Endothelial cell of umbilical vein (primary cell): ENCODE results near the gene UBE4B. TPM values are rescaled to one million over a fixed set of nuclear protein-coding genes. Genes with fewer than 3 reads are reported as not detected.

Experiments
- BruUV-seq: library from RNA; stranded (reverse); fragments of 400-500 nt; replicated peaks from 2 replicates; lab custom pipeline; 2021; lab: Mats Ljungman, UMichigan
- CTCF ChIA-PET: fragments of 300-600, 350-600 bp; sonication (Branson Sonifier 250); formaldehyde crosslinking; loops from one replicate; lab custom pipeline; 2021; ENCODE audit warnings: antibody characterized with exemption, inconsistent platforms; lab: Charles Lee
- POLR2A ChIA-PET: fragments of 300-600, 350-600 bp; sonication (Branson Sonifier 250); formaldehyde crosslinking; loops from one replicate; lab custom pipeline; 2021; ENCODE audit warnings: antibody characterized with exemption, inconsistent platforms; lab: Charles Lee
- DNase-seq: peaks from one replicate; pipeline ENCODE4 v3.0.0-alpha.2; 2011; ENCODE audit warnings: low read depth, low spot score
- FAIRE-seq: peaks from 2 replicates; lab custom pipeline; 2011; peaks lifted over from hg19 to GRCh38; lab: Jason Lieb, UNC
- H2AFZ ChIP-seq: 2 replicates; pipeline ENCODE4 v1.6.0; 2012; ENCODE audit warnings: low read depth, low read length, control low read depth, inconsistent platforms
- H3K27ac ChIP-seq: 2 replicates; pipeline ENCODE4 v1.5.1; 2011; ENCODE audit warnings: low read depth, mild to moderate bottlenecking, control low read depth, low read length, moderate library complexity; ENCODE audit not compliant: insufficient read depth
- H3K27me3 ChIP-seq, 2 experiments: 2 replicates each; pipeline versions ENCODE4 v1.6.0 to v1.6.1; 2011; ENCODE audit warnings: low read length in 2 of 2, mixed read lengths in 1 of 2; ENCODE audit not compliant: control insufficient read depth in 2 of 2, insufficient read depth in 2 of 2
- H3K36me3 ChIP-seq, 2 experiments: 2 replicates in 1 of 2; 3 replicates in 1 of 2; pipeline ENCODE4 v1.5.1; 2011; ENCODE audit warnings: low read length in 2 of 2, mild to moderate bottlenecking in 1 of 2, moderate library complexity in 1 of 2; ENCODE audit not compliant: control insufficient read depth in 2 of 2, insufficient read depth in 2 of 2; ENCODE audit errors: extremely low read depth in 1 of 2
- H3K4me1 ChIP-seq: 3 replicates; pipeline ENCODE4 v1.5.1; 2011; ENCODE audit warnings: mild to moderate bottlenecking, low read length; ENCODE audit not compliant: control insufficient read depth, insufficient read depth; ENCODE audit errors: extremely low read depth
- H3K4me2 ChIP-seq: 2 replicates; pipeline ENCODE4 v1.6.1; 2011; ENCODE audit warnings: low read length, control low read depth, mixed read lengths; ENCODE audit not compliant: insufficient read depth
- H3K4me3 ChIP-seq, 3 experiments: fragments of 200-600 bp in 1 of 3; sonication (generic), shearing (Covaris generic) in 1 of 3; replicated peaks in 1 of 3; 2 replicates each; pipeline ENCODE4 v1.5.1; 2011 to 2016; ENCODE audit warnings: control low read depth in 3 of 3, low read length in 3 of 3, mild to moderate bottlenecking in 2 of 3, inconsistent platforms in 1 of 3, low read depth in 1 of 3, moderate library complexity in 1 of 3; ENCODE audit not compliant: insufficient read depth in 1 of 3
- H3K79me2 ChIP-seq: 2 replicates; pipeline ENCODE4 v1.6.0; 2012; ENCODE audit warnings: low read length, inconsistent platforms; ENCODE audit not compliant: control insufficient read depth, insufficient read depth
- H3K9ac ChIP-seq: replicated peaks from 2 replicates; pipeline ENCODE3; 2011; ENCODE audit warnings: low read length, control low read depth; ENCODE audit not compliant: insufficient read depth; ENCODE audit errors: extremely low read depth
- H3K9me1 ChIP-seq: replicated peaks from 3 replicates; pipeline ENCODE4 v1.6.0; 2011; ENCODE audit warnings: mild to moderate bottlenecking, low read length; ENCODE audit not compliant: control insufficient read depth, insufficient read depth; ENCODE audit errors: extremely low read depth
- H3K9me3 ChIP-seq: replicated peaks from 2 replicates; pipeline ENCODE4 v1.5.1; 2012; ENCODE audit warnings: low read length, inconsistent platforms; ENCODE audit not compliant: control insufficient read depth, insufficient read depth
- H4K20me1 ChIP-seq: replicated peaks from 2 replicates; pipeline ENCODE3; 2011; ENCODE audit warnings: mild to moderate bottlenecking, low read length; ENCODE audit not compliant: control insufficient read depth, insufficient read depth; ENCODE audit errors: extremely low read depth
- EZH2 ChIP-seq: IDR thresholded peaks from 2 replicates; pipeline ENCODE4 v1.6.1; 2012; ENCODE audit warnings: borderline replicate concordance, low read depth, mild to moderate bottlenecking, moderate library complexity, low read length, inconsistent platforms; ENCODE audit not compliant: severe bottlenecking
- FOS ChIP-seq: IDR thresholded peaks from 2 replicates; pipeline ENCODE4 v1.6.1; 2011; ENCODE audit warnings: mild to moderate bottlenecking, low read length, moderate library complexity, borderline replicate concordance; ENCODE audit not compliant: insufficient read depth
- JUN ChIP-seq: IDR thresholded peaks from 2 replicates; pipeline ENCODE4 v1.6.1; 2011; ENCODE audit warnings: borderline replicate concordance, low read depth; ENCODE audit not compliant: insufficient read length, insufficient read depth
- MYC ChIP-seq: IDR thresholded peaks from one replicate; pipeline ENCODE4 v1.6.1; 2011; ENCODE audit warnings: mild to moderate bottlenecking, low read depth, low read length
- POLR2AphosphoS5 ChIP-seq: IDR thresholded peaks from 2 replicates; pipeline ENCODE4 v1.6.1; 2012; ENCODE audit warnings: low read depth, mild to moderate bottlenecking, control low read depth, low read length, moderate library complexity; ENCODE audit not compliant: insufficient read depth
- dilution Hi-C: fragments of 300-500 bp; cut with MboI; formaldehyde crosslinking; loops from one replicate; pipeline ENCODE4 v1.15.0; 2019; ENCODE audit warnings: low sequenced_read_pairs; ENCODE audit not compliant: extremely low pct_ligation_motif_present
- intact Hi-C: fragments of 100-400 bp; cut with micrococcal nuclease; formaldehyde crosslinking; loops from one replicate; pipeline ENCODE4 v1.10.0; 2022
- polyA plus RNA-seq, 4 experiments: library from polyadenylated mRNA; depleted of rRNA in 3 of 4; stranded (reverse) in 3 of 4; unstranded in 1 of 4; fragments of >200 nt; gene quantifications; 2 replicates each; pipeline versions ENCODE4 v1.2.1 to v1.2.3, GENCODE V29; 2011 to 2012; ENCODE audit warnings: missing spikeins in 1 of 4
- total RNA-seq: library from RNA; stranded (reverse); gene quantifications from 2 replicates; pipeline ENCODE4 v1.2.3, GENCODE V29; 2021
- TF ChIP-seq, protein P1 (sequence below): IDR thresholded peaks from 2 replicates; pipeline ENCODE4 v1.6.1; 2011; ENCODE audit not compliant: insufficient read depth, insufficient read length
- TF ChIP-seq, protein P2 (sequence below), 2 donors: IDR thresholded peaks; 1 replicate in 1 of 2; 2 replicates in 1 of 2; pipeline ENCODE4 v1.5.1; 2011; ENCODE audit warnings: low read length in 2 of 2, mild to moderate bottlenecking in 2 of 2, moderate library complexity in 2 of 2, control low read depth in 1 of 2, inconsistent platforms in 1 of 2, low read depth in 1 of 2; ENCODE audit not compliant: insufficient read depth in 1 of 2; ENCODE audit errors: extremely low read depth in 1 of 2

Gene UBE4B
- total and polyA plus RNA-seq, 2 donors (not counting 3 experiments of a cell fraction or from before 2014, with no cell fraction given), result 17.8 to 54.5 TPM

DNA sequence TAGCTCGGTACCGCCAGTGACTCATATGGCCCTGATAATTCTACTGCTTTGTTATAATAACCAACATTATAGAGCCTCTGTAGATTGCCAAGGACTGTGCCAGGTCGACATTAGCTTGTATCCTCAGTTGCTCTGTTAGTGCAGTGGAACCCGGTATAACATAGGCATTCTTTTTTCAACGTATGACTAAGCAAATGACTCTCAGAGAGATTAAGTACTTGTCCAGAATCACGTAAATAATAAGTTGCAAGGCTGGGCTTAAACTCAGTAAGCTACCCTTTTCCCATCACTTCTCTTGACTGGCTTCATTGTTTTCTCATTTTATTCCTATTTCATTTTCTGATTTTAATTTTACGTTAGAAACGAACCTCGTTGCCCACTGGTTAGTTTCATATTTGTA is 85.1 kb downstream of the UBE4B start:
- no peaks in the 10 kb centered on the region for H3K9me3 ChIP-seq
- no peaks in the 10 kb centered on the region for H3K9me1 ChIP-seq
- intact Hi-C loops (no loop called here), dilution Hi-C loops (no loop called here)
- no peaks in the 10 kb centered on the region for H3K79me2 ChIP-seq
- CTCF ChIA-PET, result no interaction called here
- no peak overlapping the region for H3K9ac ChIP-seq
- no peaks in the 10 kb centered on the region for H4K20me1 ChIP-seq
- no peak overlapping the region for H3K27ac ChIP-seq
- no peaks in the 10 kb centered on the region for H3K4me1 ChIP-seq
- peaks cover 2 to 14% of the 10 kb centered on the region in 2 experiments for H3K36me3 ChIP-seq
- TF ChIP-seq FOS (no peak), EZH2 (no peak), POLR2AphosphoS5 (no peak), MYC (no peak), JUN (no peak)
- TF ChIP-seq, protein P1, sequence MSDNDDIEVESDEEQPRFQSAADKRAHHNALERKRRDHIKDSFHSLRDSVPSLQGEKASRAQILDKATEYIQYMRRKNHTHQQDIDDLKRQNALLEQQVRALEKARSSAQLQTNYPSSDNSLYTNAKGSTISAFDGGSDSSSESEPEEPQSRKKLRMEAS, result no peak
- TF ChIP-seq, protein P2, sequence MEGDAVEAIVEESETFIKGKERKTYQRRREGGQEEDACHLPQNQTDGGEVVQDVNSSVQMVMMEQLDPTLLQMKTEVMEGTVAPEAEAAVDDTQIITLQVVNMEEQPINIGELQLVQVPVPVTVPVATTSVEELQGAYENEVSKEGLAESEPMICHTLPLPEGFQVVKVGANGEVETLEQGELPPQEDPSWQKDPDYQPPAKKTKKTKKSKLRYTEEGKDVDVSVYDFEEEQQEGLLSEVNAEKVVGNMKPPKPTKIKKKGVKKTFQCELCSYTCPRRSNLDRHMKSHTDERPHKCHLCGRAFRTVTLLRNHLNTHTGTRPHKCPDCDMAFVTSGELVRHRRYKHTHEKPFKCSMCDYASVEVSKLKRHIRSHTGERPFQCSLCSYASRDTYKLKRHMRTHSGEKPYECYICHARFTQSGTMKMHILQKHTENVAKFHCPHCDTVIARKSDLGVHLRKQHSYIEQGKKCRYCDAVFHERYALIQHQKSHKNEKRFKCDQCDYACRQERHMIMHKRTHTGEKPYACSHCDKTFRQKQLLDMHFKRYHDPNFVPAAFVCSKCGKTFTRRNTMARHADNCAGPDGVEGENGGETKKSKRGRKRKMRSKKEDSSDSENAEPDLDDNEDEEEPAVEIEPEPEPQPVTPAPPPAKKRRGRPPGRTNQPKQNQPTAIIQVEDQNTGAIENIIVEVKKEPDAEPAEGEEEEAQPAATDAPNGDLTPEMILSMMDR (IDR thresholded peaks at IDR 0.05; ENCODE audit: extremely low read depth in 1 of 2, insufficient read depth in 1 of 2, low read depth in 1 of 2, low read length in 2 of 2), result no peak
- POLR2A ChIA-PET, result interaction anchor here (0.7 kb wide), 1 partner anchor 364 kb away, joined by 3 read pairs; no protein-coding TSS in a partner anchor
- no peak overlapping the region for H3K4me2 ChIP-seq
- H2AFZ ChIP-seq, result no peak overlapping the region
- DNase-seq (no peak), FAIRE-seq (no peak)
- no peaks in the 10 kb centered on the region for H3K27me3 ChIP-seq
- no peak overlapping the region for H3K4me3 ChIP-seq
- no TSS peak for BruUV-seq
